ENCODE data around the gene FGF19. TPM values are rescaled to one million over a fixed set of nuclear protein-coding genes. Genes with fewer than 3 reads are reported as not detected.

FGF19 gene
- total and polyA plus RNA-seq, 2 donors (not counting 1 experiment from before 2014, with no cell fraction given): not detected

DNA sequence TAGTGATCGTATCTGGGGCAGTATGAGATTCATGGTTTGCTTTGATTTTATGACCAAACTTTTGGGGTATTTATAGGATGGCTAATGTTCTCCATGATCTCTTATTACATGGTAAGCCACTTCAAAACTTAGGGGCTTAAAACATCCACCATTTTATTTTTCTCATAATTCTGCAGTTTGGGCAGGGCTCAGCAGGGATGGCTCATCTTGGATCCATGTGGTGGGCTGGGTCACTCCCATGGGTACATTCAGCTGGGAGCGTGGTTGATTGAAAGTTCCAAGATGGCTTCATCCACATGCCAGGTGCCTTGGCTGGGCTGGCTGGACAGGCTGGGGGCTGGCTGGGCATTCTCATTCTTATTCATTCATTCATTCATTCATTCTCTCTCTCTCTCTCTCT lies 30.5 kb upstream of the FGF19 start:
- Mint-ChIP-seq H3K4me1 (no peaks in the 10 kb centered on the region), H3K27me3 (peaks cover 18% of the 10 kb centered on the region), H3K9me3 (ENCODE audit: insufficient read depth) (peaks cover 8% of the 10 kb centered on the region), H3K4me3 (no peak overlapping the region), H3K27ac (no peak overlapping the region)
- H3K27ac ChIP-seq (ENCODE audit: low read length in 2 of 2): no peak overlapping the region
- TF ChIP-seq EZH2 (IDR thresholded peaks at IDR 0.05; ENCODE audit: borderline replicate concordance, insufficient read depth, low read depth, low read length, poor library complexity, severe bottlenecking) (no peak), CTCF (IDR thresholded peaks at IDR 0.05) (no peak)
- H2AFZ ChIP-seq (ENCODE audit: insufficient read depth, low read depth, low read length, poor library complexity, severe bottlenecking): no peak overlapping the region
- H3K4me3 ChIP-seq (ENCODE audit: control extremely low read depth in 1 of 5, extremely low read depth in 1 of 5, insufficient read depth in 1 of 5, low read depth in 2 of 5, low read length in 4 of 5): no peak overlapping the region
- ATAC-seq (ENCODE audit: low read depth) (no peak), DNase-seq (no peak)
- no peaks in the 10 kb centered on the region for H3K4me1 ChIP-seq (ENCODE audit: control insufficient read depth in 2 of 2, insufficient read depth in 2 of 2, low read length in 2 of 2)
- H3K27me3 ChIP-seq (replicated peaks in 1 of 4; ENCODE audit: control extremely low read depth in 1 of 4, control insufficient read depth in 3 of 4, insufficient read depth in 4 of 4, low read length in 3 of 4): peaks cover 0 to 6% (median 2%) of the 10 kb centered on the region in 4 experiments
- CTCF ChIA-PET: no interaction called here
- H3K9ac ChIP-seq (ENCODE audit: low read length): no peak overlapping the region
- POLR2A ChIA-PET: no interaction called here
- no peaks in the 10 kb centered on the region for H3K79me2 ChIP-seq (ENCODE audit: control insufficient read depth, insufficient read depth, low read length)
- H3K4me2 ChIP-seq (replicated peaks; ENCODE audit: low read depth, low read length, poor library complexity, severe bottlenecking): no peak overlapping the region
- peaks cover 0 to 44% (median 6%) of the 10 kb centered on the region in 3 donors for H3K9me3 ChIP-seq (ENCODE audit: control extremely low read depth in 1 of 3, control insufficient read depth in 2 of 3, insufficient read depth in 1 of 3, low read length in 2 of 3)
- 100% methylated on average over 1 of the region's 2 CpGs for WGBS (ENCODE audit: insufficient coverage)
- intact Hi-C loops (cut with micrococcal nuclease): no loop called here
- no peaks in the 10 kb centered on the region for H3K36me3 ChIP-seq (replicated peaks in 1 of 2; ENCODE audit: control extremely low read depth in 1 of 2, control insufficient read depth in 1 of 2, extremely low read depth in 1 of 2, insufficient read depth in 2 of 2, low read length in 1 of 2)
- H4K20me1 ChIP-seq (ENCODE audit: control insufficient read depth, insufficient read depth, low read length, poor library complexity, severe bottlenecking): no peaks in the 10 kb centered on the region

DNA sequence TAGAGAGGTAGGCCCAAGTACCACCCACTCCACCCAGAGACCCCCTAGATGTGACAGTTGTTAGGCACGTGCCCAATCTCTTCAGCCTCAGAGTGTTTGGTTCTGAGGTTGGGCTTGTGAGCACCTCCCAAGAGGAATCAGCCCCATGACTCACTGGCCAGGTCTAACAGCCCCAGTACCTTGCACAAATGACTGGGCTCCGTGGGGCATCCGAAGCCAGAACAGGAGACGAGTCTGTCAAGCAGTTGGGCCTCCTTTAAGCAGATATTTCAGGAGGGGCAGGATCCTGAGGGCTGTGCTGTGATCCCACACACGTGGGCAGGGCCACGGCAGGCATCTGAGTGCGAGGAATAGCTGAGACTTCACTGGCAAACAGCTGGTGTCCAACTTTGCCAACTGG lies 29.1 kb upstream of the FGF19 start:
- no peak overlapping the region for H2AFZ ChIP-seq (ENCODE audit: insufficient read depth, low read depth, low read length, poor library complexity, severe bottlenecking)
- peaks cover 24% of the 10 kb centered on the region for H3K27me3 Mint-ChIP-seq
- intact Hi-C loops (cut with micrococcal nuclease): no loop called here
- H3K4me3 ChIP-seq (ENCODE audit: control extremely low read depth in 1 of 5, extremely low read depth in 1 of 5, insufficient read depth in 1 of 5, low read depth in 2 of 5, low read length in 4 of 5): no peak overlapping the region
- H3K4me3 Mint-ChIP-seq: no peak overlapping the region
- H3K9me3 ChIP-seq (ENCODE audit: control extremely low read depth in 1 of 3, control insufficient read depth in 2 of 3, insufficient read depth in 1 of 3, low read length in 2 of 3): peaks cover 0 to 31% (median 0%) of the 10 kb centered on the region in 3 donors
- H3K4me1 Mint-ChIP-seq: no peaks in the 10 kb centered on the region
- POLR2A ChIA-PET: no interaction called here
- H3K4me1 ChIP-seq (ENCODE audit: control insufficient read depth in 2 of 2, insufficient read depth in 2 of 2, low read length in 2 of 2): no peaks in the 10 kb centered on the region
- no peak overlapping the region for H3K27ac Mint-ChIP-seq
- ATAC-seq (ENCODE audit: low read depth) (no peak), DNase-seq (no peak)
- no peak overlapping the region for H3K27ac ChIP-seq (ENCODE audit: low read length in 2 of 2)
- CTCF ChIA-PET: no interaction called here
- 88% methylated on average over 6 of the region's 7 CpGs for WGBS (ENCODE audit: insufficient coverage)
- no peaks in the 10 kb centered on the region for H4K20me1 ChIP-seq (ENCODE audit: control insufficient read depth, insufficient read depth, low read length, poor library complexity, severe bottlenecking)
- H3K79me2 ChIP-seq (ENCODE audit: control insufficient read depth, insufficient read depth, low read length): no peaks in the 10 kb centered on the region
- no peak overlapping the region for H3K4me2 ChIP-seq (replicated peaks; ENCODE audit: low read depth, low read length, poor library complexity, severe bottlenecking)
- peaks cover 0 to 9% (median 2%) of the 10 kb centered on the region in 4 experiments for H3K27me3 ChIP-seq (replicated peaks in 1 of 4; ENCODE audit: control extremely low read depth in 1 of 4, control insufficient read depth in 3 of 4, insufficient read depth in 4 of 4, low read length in 3 of 4)
- no peaks in the 10 kb centered on the region for H3K36me3 ChIP-seq (replicated peaks in 1 of 2; ENCODE audit: control extremely low read depth in 1 of 2, control insufficient read depth in 1 of 2, extremely low read depth in 1 of 2, insufficient read depth in 2 of 2, low read length in 1 of 2)
- TF ChIP-seq CTCF (IDR thresholded peaks at IDR 0.05): no peak
- TF ChIP-seq EZH2 (IDR thresholded peaks at IDR 0.05; ENCODE audit: borderline replicate concordance, insufficient read depth, low read depth, low read length, poor library complexity, severe bottlenecking): no peak
- H3K9me3 Mint-ChIP-seq (ENCODE audit: insufficient read depth): peaks cover 7% of the 10 kb centered on the region
- no peak overlapping the region for H3K9ac ChIP-seq (ENCODE audit: low read length)
